Gastroesophageal sphincter (tissue), 3 donors: Measurements from ENCODE around the gene MARCKSL1.

Source experiments
- CTCF ChIP-seq, 4 experiments: fragments of 200-600 bp in 2 of 4; fragments of 450-650 bp in 2 of 4; sonication (generic) in 1 of 4; IDR thresholded peaks; one replicate each; pipeline ENCODE4 v1.5.1; 2017 to 2019; ENCODE audit warnings: antibody characterized with exemption in 4 of 4, mild to moderate bottlenecking in 2 of 4, moderate library complexity in 2 of 4
- EP300 ChIP-seq: sonication (generic); formaldehyde crosslinking; IDR thresholded peaks from one replicate; pipeline ENCODE4 v1.6.1; 2017; ENCODE audit warnings: antibody characterized with exemption, mild to moderate bottlenecking
- POLR2A ChIP-seq, 2 donors: fragments of 450-650 bp; IDR thresholded peaks; one replicate each; pipeline ENCODE4 v1.6.1; 2017; ENCODE audit warnings: antibody characterized with exemption in 2 of 2, mild to moderate bottlenecking in 2 of 2, moderate library complexity in 1 of 2
- POLR2AphosphoS5 ChIP-seq: sonication (generic); formaldehyde crosslinking; IDR thresholded peaks from one replicate; pipeline ENCODE4 v1.6.1; 2017; ENCODE audit warnings: antibody characterized with exemption

- TF ChIP-seq POLR2A (IDR thresholded peaks at IDR 0.05) (no peak), CTCF (IDR thresholded peaks at IDR 0.05) (no peak), EP300 (no peak), POLR2AphosphoS5 (no peak)
These were observed 529 bp upstream of the MARCKSL1 start for GRCh38 chr1:32336591-32336932.
